Loucy (cell line): ENCODE data around the gene FMO3.

Experiments
- CTCF ChIP-seq: fragments of 200-600 bp; sonication (generic); conservative IDR thresholded peaks from 2 replicates; pipeline ENCODE4 v1.5.1; 2014; ENCODE audit warnings: mild to moderate bottlenecking, antibody characterized with exemption, low read length
- EZH2phosphoT487 ChIP-seq: fragments of 200-600 bp; IDR thresholded peaks from 2 replicates; pipeline ENCODE4 v1.6.1; 2018; ENCODE audit warnings: antibody characterized with exemption, mild to moderate bottlenecking, moderate library complexity, borderline replicate concordance

DNA sequence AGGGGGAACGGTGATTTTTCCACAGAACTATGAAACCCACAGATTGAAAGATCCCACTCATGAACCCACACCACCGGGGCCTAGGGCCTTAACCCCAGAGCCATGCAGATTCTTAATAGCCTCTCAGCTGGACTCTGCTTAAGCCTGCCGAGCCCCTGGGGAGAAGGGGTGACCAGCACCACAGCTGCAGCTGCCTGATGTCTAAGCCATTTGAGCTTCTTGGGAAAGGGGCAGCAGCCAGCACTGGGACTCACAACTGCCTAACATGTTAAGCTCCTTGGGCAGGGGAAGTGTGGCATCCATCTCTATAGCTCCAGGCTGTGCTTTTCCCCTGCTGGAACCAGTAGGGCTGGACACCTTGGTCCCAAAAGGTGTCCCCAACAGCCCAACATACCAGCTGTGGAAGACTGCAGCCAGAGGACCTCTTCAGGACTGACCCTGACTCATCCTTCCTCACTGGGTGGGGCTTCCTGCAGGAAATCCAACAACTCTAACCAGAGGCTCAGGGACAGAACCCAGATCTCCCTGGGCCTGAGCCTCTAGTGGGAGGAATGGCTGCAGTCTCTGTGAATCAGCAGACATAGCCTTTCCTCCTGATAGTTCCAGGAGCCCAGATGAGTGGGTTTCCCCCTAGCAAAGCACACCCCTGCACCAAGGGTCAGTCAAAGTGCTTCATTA is 34.6 kb upstream of the FMO3 start:
- no peak for TF ChIP-seq CTCF
- no peak for TF ChIP-seq EZH2phosphoT487
